Gastrocnemius medialis (tissue), 4 donors: ENCODE results near the gene TENM3. TPM values are rescaled to one million over a fixed set of nuclear protein-coding genes. Genes with fewer than 3 reads are reported as not detected.

ENCODE experiments used
- ATAC-seq, 2 donors: fragments of 150-250 bp; one replicate each; pipeline ENCODE4 v1.9.1; 2016
- DNase-seq, 2 donors: peaks; one replicate each; pipeline ENCODE4 v3.0.0-alpha.2; 2019
- H3K27ac ChIP-seq, 4 donors: fragments of 200-600 bp; sonication (generic); 1 replicate in 1 of 4; 2 replicates in 3 of 4; pipeline ENCODE4 v1.5.1; 2016 to 2018; ENCODE audit warnings: mild to moderate bottlenecking in 2 of 4, moderate library complexity in 1 of 4
- H3K27me3 ChIP-seq, 3 donors: fragments of 200-600 bp; sonication (generic) in 2 of 3; 1 replicate in 1 of 3; 2 replicates in 2 of 3; pipeline versions ENCODE4 v1.5.1 to v1.6.0; 2016 to 2019; ENCODE audit warnings: mild to moderate bottlenecking in 1 of 3, moderate library complexity in 1 of 3
- H3K36me3 ChIP-seq, 2 donors: fragments of 200-600 bp; sonication (generic) in 1 of 2; one replicate each; pipeline ENCODE4 v1.5.1; 2017 to 2018
- H3K4me1 ChIP-seq, 2 donors: fragments of 200-600 bp; sonication (generic) in 1 of 2; one replicate each; pipeline ENCODE4 v1.5.1; 2016 to 2017; ENCODE audit warnings: mild to moderate bottlenecking in 2 of 2
- H3K4me3 ChIP-seq, 4 donors: fragments of 200-600 bp; sonication (generic) in 3 of 4; 1 replicate in 1 of 4; 2 replicates in 3 of 4; pipeline ENCODE4 v1.5.1; 2016 to 2019; ENCODE audit warnings: mild to moderate bottlenecking in 2 of 4
- H3K9me3 ChIP-seq, 3 donors: fragments of 200-600 bp; sonication (generic) in 2 of 3; 1 replicate in 1 of 3; 2 replicates in 2 of 3; pipeline ENCODE4 v1.5.1; 2016 to 2019
- CTCF ChIP-seq, 5 experiments: fragments of 450-650 bp in 3 of 5; fragments of 200-600 bp in 2 of 5; sonication (generic) in 2 of 5; IDR thresholded peaks in 4 of 5; conservative IDR thresholded peaks in 1 of 5; 1 replicate in 4 of 5; 2 replicates in 1 of 5; pipeline ENCODE4 v1.5.1; 2016 to 2019; ENCODE audit warnings: antibody characterized with exemption in 5 of 5, mild to moderate bottlenecking in 3 of 5, moderate library complexity in 3 of 5
- POLR2A ChIP-seq, 2 donors: fragments of 450-650 bp; IDR thresholded peaks; one replicate each; pipeline ENCODE4 v1.6.1; 2017; ENCODE audit warnings: antibody characterized with exemption in 2 of 2, mild to moderate bottlenecking in 2 of 2, moderate library complexity in 2 of 2
- in situ Hi-C, 4 donors: fragments of 200-750 bp; cut with MboI; loops; one replicate each; pipeline versions ENCODE4 v1.15.0 to v1.8.0; 2017; ENCODE audit warnings: low sequenced_read_pairs in 4 of 4
- intact Hi-C: fragments of 100-400 bp; cut with DNase I; formaldehyde crosslinking; loops from one replicate; pipeline ENCODE4 v1.15.1; 2023; ENCODE audit warnings: low total_unique reads
- total RNA-seq, 4 donors: library from RNA; depleted of rRNA; stranded (reverse); fragments of >200 nt; gene quantifications; one replicate each; pipeline versions ENCODE4 v1.1.0 to v1.2.3, GENCODE V29; 2016

TENM3 gene
- total RNA-seq, 4 donors from 2014 or later, result 8.3 to 16.2 (median 12.3) TPM

GRCh38 chr4:182765987-182766856 lies 523.0 kb downstream of the TENM3 start:
- Histone ChIP-seq H3K9me3 (no peaks in the 10 kb centered on the region), H3K36me3 (no peaks in the 10 kb centered on the region), H3K27me3 (no peaks in the 10 kb centered on the region), H3K4me1 (no peaks in the 10 kb centered on the region), H3K27ac (no peak overlapping the region), H3K4me3 (no peak overlapping the region)
- no peak for ATAC-seq
- intact Hi-C loops, result no loop called here
- DNase-seq, result no peak
- in situ Hi-C loops, result no loop called here
- TF ChIP-seq CTCF (IDR thresholded peaks at IDR 0.05 in 4 of 5, conservative IDR thresholded peaks at IDR 0.05 in 1 of 5) (no peak), POLR2A (IDR thresholded peaks at IDR 0.05) (no peak)

DNA sequence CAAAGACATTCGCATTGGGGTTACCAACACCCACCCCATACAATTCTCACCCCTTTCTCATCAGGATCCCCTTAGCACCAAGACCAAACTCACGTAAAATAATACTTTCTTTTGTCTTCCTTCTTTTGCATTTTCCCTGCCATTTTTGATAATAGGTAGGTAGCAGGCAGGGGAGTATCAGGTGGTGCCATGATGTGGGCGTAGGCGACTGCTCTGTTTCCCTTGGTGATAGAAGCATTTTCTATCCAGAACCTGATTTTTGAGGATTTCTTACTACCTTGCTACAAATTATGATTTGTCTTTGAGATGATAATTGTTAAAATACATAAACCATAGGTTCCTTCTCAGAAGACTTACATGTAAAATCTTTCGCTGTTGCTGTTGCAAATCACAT lies 523.7 kb downstream of the TENM3 start:
- Histone ChIP-seq H3K36me3 (no peaks in the 10 kb centered on the region), H3K27me3 (no peaks in the 10 kb centered on the region), H3K27ac (no peak overlapping the region), H3K4me3 (no peak overlapping the region), H3K9me3 (no peaks in the 10 kb centered on the region), H3K4me1 (no peaks in the 10 kb centered on the region)
- DNase-seq, result no peak
- intact Hi-C loops (no loop called here), in situ Hi-C loops (no loop called here)
- ATAC-seq, result no peak
- TF ChIP-seq POLR2A (IDR thresholded peaks at IDR 0.05) (no peak), CTCF (IDR thresholded peaks at IDR 0.05 in 4 of 5, conservative IDR thresholded peaks at IDR 0.05 in 1 of 5) (no peak)

DNA sequence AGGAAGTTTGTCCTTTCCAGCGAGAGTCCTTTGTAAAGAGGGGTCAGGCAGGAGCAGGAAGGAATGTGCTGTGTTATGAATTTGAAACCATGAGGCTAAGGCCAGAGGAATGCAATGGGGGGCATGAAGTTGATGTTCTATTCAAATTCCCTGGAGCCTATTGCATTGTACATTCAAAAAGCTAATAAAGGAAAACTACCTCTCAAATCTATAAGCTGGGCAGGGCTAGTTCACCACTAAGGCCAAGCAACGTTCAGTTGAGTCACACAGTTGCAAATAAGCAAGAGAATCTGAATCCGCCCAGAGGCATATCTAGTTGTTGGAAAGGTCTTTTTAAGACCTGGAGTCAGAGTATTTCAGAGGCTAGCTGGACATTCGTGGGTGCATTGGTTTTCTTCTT lies 525.6 kb downstream of the TENM3 start:
- no peak for TF ChIP-seq POLR2A (IDR thresholded peaks at IDR 0.05)
- TF ChIP-seq CTCF (IDR thresholded peaks at IDR 0.05 in 4 of 5, conservative IDR thresholded peaks at IDR 0.05 in 1 of 5), result no peak
- DNase-seq, result no peak
- H3K27ac ChIP-seq, result no peak overlapping the region
- no peaks in the 10 kb centered on the region for H3K9me3 ChIP-seq
- intact Hi-C loops, result no loop called here
- H3K27me3 ChIP-seq, result no peaks in the 10 kb centered on the region
- H3K36me3 ChIP-seq, result peaks cover 0 to 4% of the 10 kb centered on the region in 2 donors
- H3K4me3 ChIP-seq, result no peak overlapping the region
- in situ Hi-C loops, result no loop called here
- H3K4me1 ChIP-seq, result no peaks in the 10 kb centered on the region
- ATAC-seq, result no peak

DNA sequence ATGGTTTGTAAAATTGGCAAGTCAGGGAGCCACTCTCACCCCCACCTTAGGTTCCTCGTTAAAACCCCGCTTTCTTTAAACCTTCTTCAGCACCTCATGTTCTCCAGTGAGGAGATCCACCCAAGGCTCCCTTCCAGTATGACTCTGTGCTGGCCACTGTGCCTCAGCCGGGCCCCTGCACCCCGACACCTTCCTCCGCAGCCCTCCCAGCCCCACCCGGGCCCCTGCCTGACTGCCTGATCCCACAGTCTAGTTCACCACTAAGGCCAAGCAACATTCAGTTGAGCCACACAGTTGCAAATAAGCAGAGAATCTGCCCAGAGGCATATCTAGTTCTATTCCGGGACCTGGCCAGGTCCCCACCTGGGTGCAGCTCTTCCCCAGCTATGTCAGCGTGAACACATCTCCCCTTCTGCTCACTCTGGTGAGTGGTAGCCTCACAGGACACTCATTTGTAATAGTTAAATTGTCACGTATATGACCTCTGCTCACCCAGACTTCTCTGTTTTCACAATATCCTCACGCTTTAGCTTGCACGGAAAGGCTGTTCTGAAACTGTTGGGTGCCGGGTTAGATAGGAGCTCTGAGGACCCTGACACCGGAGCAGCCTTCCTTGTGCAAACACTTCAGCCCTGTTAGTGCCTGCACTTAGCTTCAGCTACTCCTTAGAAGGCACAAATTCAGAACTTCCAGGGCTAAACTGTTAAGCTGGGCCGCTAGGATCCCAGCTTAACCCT lies 527.2 kb downstream of the TENM3 start:
- Histone ChIP-seq H3K4me1 (no peaks in the 10 kb centered on the region), H3K9me3 (no peaks in the 10 kb centered on the region), H3K4me3 (no peak overlapping the region), H3K27ac (no peak overlapping the region), H3K27me3 (no peaks in the 10 kb centered on the region), H3K36me3 (peaks cover 0 to 5% of the 10 kb centered on the region in 2 donors)
- in situ Hi-C loops (no loop called here), intact Hi-C loops (no loop called here)
- ATAC-seq, result no peak
- no peak for DNase-seq
- TF ChIP-seq CTCF (IDR thresholded peaks at IDR 0.05 in 4 of 5, conservative IDR thresholded peaks at IDR 0.05 in 1 of 5) (no peak), POLR2A (IDR thresholded peaks at IDR 0.05) (no peak)
